GM20431 (cell line): Measurements from ENCODE around the gene NTM.

Source experiments
- in situ Hi-C: fragments of 300-500 bp; cut with MseI, MboI; formaldehyde crosslinking; loops from one replicate; pipeline ENCODE4 v1.15.0; 2020; ENCODE audit warnings: low sequenced_read_pairs; ENCODE audit not compliant: unreplicated experiment

NTM gene

GRCh38 chr11:132263875-132264274 lies 893.5 kb downstream of the NTM start:
- in situ Hi-C loops: no loop called here

- in situ Hi-C loops: no loop called here
Observed at GRCh38 chr11:132264616-132265015, 894.2 kb downstream of the NTM start.

- in situ Hi-C loops: no loop called here
Observed at GRCh38 chr11:132278801-132279574, 908.6 kb downstream of the NTM start.

- in situ Hi-C loops: no loop called here
Observed at GRCh38 chr11:132284048-132284447, 913.6 kb downstream of the NTM start.

GRCh38 chr11:132284611-132285010 lies 914.2 kb downstream of the NTM start:
- in situ Hi-C loops: no loop called here

- in situ Hi-C loops: no loop called here
Observed at GRCh38 chr11:132285631-132286030, 915.2 kb downstream of the NTM start.

GRCh38 chr11:132286106-132286505 lies 915.7 kb downstream of the NTM start:
- in situ Hi-C loops: no loop called here

- in situ Hi-C loops: no loop called here
Observed at GRCh38 chr11:132288036-132288435, 917.6 kb downstream of the NTM start.

GRCh38 chr11:132289590-132290256 lies 919.3 kb downstream of the NTM start:
- in situ Hi-C loops: no loop called here

GRCh38 chr11:132293586-132293985 lies 923.2 kb downstream of the NTM start:
- in situ Hi-C loops: no loop called here

- in situ Hi-C loops: no loop called here
Observed at GRCh38 chr11:132296946-132297610, 926.7 kb downstream of the NTM start.

GRCh38 chr11:132298357-132298756 lies 927.9 kb downstream of the NTM start:
- in situ Hi-C loops: no loop called here

GRCh38 chr11:132300283-132300682 lies 929.9 kb downstream of the NTM start:
- in situ Hi-C loops: no loop called here

- in situ Hi-C loops: no loop called here
Observed at GRCh38 chr11:132301465-132301864, 931.0 kb downstream of the NTM start.

GRCh38 chr11:132301900-132302299 lies 931.5 kb downstream of the NTM start:
- in situ Hi-C loops: no loop called here

- in situ Hi-C loops: no loop called here
Observed at GRCh38 chr11:132307309-132308020, 937.0 kb downstream of the NTM start.

- in situ Hi-C loops: no loop called here
Observed at GRCh38 chr11:132310390-132311375, 940.3 kb downstream of the NTM start.

GRCh38 chr11:132311703-132312102 lies 941.3 kb downstream of the NTM start:
- in situ Hi-C loops: no loop called here

- in situ Hi-C loops: no loop called here
Observed at GRCh38 chr11:132312161-132312560, 941.7 kb downstream of the NTM start.
